Fibroblast of villous mesenchyme (primary cell): Measurements from ENCODE around the gene TRMO. TPM values are rescaled to one million over a fixed set of nuclear protein-coding genes. Genes with fewer than 3 reads are reported as not detected.

Source experiments
- DNase-seq: peaks from one replicate; pipeline ENCODE4 v3.0.0-alpha.2; 2010; ENCODE audit warnings: low read depth
- H3K4me3 ChIP-seq: 2 replicates; pipeline ENCODE4 v1.5.1; 2011; ENCODE audit warnings: low read depth, mild to moderate bottlenecking, low read length
- total RNA-seq: library from RNA; depleted of rRNA; stranded (reverse); fragments of >200 nt; gene quantifications from 2 replicates; pipeline ENCODE4 v1.2.3, GENCODE V29; 2012
- TF ChIP-seq, protein P1 (sequence below): IDR thresholded peaks from 2 replicates; pipeline ENCODE4 v1.5.1; 2012; ENCODE audit warnings: low read depth, mild to moderate bottlenecking, low read length; ENCODE audit not compliant: insufficient read depth

TRMO gene
- total RNA-seq, 1 donor = 15.5 TPM

DNA sequence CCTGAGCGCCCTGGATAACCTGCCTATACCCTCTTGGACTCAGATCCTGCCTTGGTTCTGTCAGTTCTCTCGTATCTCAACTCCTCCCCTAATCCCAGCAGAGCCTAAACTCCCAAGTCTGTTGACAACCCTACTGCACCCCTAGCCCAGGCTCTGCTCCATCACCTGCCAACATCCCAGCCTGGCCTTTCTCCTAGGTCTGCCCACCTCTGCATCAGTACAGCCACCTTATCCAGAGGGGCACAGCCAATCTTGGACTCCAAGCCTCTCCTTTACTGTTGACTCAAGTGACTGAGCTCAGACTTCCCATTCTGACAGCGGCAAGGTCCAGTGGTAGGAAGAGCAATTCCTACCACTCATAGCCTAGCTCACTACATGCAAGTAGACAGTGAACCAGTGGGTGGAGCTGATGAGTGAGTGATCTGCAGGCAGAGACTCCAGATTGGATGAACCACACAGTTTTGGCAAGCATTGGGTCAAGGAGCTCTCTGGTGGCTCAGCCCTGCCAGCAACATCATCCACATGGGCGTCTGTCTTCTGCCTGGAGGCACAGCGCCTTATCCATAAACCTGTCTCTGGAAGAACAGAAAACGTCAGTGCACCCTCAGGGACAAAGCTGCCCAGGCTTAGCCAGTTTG lies 26.5 kb downstream of the TRMO start:
- H3K4me3 ChIP-seq = no peak overlapping the region
- TF ChIP-seq, protein P1, sequence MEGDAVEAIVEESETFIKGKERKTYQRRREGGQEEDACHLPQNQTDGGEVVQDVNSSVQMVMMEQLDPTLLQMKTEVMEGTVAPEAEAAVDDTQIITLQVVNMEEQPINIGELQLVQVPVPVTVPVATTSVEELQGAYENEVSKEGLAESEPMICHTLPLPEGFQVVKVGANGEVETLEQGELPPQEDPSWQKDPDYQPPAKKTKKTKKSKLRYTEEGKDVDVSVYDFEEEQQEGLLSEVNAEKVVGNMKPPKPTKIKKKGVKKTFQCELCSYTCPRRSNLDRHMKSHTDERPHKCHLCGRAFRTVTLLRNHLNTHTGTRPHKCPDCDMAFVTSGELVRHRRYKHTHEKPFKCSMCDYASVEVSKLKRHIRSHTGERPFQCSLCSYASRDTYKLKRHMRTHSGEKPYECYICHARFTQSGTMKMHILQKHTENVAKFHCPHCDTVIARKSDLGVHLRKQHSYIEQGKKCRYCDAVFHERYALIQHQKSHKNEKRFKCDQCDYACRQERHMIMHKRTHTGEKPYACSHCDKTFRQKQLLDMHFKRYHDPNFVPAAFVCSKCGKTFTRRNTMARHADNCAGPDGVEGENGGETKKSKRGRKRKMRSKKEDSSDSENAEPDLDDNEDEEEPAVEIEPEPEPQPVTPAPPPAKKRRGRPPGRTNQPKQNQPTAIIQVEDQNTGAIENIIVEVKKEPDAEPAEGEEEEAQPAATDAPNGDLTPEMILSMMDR = peak; percentile 30
- DNase-seq = no peak

DNA sequence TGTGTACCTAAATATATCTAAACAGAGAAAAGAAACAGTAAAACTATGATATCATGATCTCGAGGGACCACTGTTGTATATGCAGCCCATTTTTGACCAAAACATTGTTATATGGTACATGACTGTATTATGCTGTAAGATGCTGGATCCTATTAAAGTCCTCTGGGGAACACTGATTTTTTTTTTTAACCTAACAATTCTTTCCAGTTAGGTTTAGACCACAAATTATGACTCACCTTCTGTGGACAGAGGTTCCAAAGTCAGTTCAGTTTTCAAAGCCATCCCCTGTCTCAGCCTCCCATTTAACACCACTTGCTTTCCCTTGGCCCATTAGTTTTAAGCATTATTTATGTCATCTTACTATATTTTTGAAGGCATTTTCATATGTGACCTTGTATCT lies 27.1 kb downstream of the TRMO start:
- DNase-seq = no peak
- H3K4me3 ChIP-seq = no peak overlapping the region
- TF ChIP-seq, protein P1 = no peak

DNA sequence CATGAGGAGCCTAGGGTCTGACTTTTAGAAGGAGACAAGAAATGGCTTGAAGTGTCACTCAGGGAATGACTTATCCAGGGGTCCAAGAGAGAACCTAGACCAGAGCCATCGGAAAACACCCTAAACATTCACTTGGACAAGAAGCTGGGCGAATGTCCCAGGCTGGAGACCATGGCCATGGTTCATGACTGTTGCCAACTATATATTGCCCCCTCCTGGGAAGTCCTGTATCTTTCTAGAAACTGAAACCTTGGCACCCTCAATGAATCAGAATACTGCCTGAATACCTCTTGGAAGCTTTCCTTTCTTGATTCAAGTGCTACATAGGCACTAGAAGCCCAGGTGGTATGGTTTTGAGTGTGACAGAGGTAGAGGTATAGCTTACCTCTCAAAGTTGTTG lies 29.9 kb downstream of the TRMO start:
- TF ChIP-seq, protein P1 = peak; percentile 5
- no peak for DNase-seq

DNA sequence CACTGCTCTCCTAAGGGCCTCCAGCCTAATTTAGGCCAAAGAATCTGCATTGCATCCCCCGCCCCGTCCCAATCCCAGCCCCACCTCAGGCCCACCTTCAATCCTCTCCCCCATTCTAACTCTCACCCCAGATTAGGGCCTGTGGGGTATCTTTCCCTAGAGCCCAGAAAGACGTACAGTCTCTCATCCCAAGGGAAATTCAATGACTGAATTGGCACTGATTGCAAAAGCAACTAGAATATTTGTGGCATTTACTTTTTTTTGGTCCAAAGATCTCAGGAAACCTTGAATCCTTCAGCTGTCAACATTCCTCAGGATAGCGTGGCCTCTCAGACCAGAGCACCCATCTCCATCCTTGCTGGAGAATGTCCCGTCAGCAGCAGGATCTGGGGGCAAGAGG lies 30.6 kb downstream of the TRMO start:
- no peak for DNase-seq
- H3K4me3 ChIP-seq = no peak overlapping the region
- TF ChIP-seq, protein P1 = no peak

More for the DNA sequence above, 29.9 kb downstream of the TRMO start:
- H3K4me3 ChIP-seq = no peak overlapping the region

DNA sequence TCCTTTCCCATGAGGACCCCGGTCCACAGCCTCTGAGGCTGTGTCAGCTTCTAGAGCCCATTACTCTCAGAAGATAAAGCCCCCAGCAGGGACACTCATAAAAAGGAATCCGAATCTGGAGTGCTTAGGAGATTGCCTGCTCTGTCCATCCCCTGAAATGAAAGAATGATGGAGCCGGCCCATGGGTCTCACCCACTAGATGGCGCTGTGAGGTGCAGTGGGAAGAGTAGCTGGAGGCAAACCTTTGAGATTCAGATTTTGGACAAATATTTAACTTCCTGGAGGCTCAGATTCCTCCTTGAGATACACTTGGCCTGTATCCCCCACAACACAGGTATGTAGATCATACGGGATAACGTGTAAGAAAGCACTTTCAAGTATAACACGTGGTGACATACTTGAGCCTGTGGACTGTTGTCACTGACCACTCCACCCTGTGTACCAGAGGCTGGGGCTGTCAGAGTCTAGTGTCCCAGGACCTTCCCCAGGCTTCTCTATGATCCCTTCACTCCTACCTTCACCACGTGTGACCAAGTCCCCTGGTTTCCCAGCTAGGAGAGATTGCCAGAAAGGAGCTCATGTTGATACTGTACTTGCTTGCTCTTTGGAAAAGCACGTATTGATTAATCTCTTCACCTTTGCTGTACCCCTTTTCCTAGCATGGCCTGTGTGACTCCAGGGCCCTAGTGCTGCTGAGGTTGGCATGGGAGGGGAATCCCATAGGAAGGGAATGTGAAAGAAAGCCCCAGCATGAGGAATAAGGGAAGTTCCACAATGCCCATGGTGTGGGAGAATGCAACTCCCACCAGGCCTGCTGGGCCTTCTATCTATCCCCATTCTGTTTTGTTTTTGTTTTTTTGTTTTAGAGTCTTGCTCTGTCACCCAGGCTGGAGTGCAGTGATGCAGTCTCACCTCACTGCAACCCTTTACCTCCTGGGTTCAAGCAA lies 32.1 kb downstream of the TRMO start:
- DNase-seq = peak; percentile 19
- no peak overlapping the region for H3K4me3 ChIP-seq
- TF ChIP-seq, protein P1 = peak; percentile 83

DNA sequence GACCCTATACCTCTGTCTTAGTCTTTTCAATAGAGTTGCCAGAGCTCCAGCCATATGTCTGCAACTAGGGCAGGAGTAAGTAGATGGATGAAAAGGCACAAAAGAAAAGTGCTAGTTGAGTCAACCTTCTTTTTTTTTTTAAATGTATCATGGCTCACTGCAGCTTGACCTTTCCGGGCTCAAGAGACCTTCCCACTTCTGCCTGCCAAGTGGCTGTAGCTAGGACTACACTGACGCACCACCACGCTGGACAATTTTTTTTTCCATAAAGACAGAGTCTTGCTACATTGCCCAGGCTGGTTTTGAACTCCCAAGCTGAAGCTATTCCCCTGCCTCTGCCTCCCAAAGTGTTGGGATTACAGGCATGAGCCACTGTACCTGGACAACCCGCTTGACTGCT lies 42.0 kb downstream of the TRMO start:
- peak; percentile 8 for DNase-seq
- TF ChIP-seq, protein P1 = no peak
- H3K4me3 ChIP-seq = no peak overlapping the region
